Suprapubic skin (tissue), 4 donors: Measurements from ENCODE around the gene FOXN3. TPM values are rescaled to one million over a fixed set of nuclear protein-coding genes. Genes with fewer than 3 reads are reported as not detected.

Experiments used
- DNase-seq, 2 donors: peaks; one replicate each; pipeline ENCODE4 v3.0.0-alpha.2; 2019; ENCODE audit warnings: low spot score in 2 of 2
- H3K27ac ChIP-seq: fragments of 200-600 bp; sonication (generic); one replicate; pipeline ENCODE4 v1.5.1; 2019
- H3K27me3 ChIP-seq: fragments of 200-600 bp; sonication (generic); one replicate; pipeline ENCODE4 v1.5.1; 2019
- H3K36me3 ChIP-seq: fragments of 200-600 bp; sonication (generic); one replicate; pipeline ENCODE4 v1.5.1; 2019
- H3K4me1 ChIP-seq: fragments of 200-600 bp; sonication (generic); one replicate; pipeline ENCODE4 v1.5.1; 2019
- H3K4me3 ChIP-seq: fragments of 200-600 bp; sonication (generic); one replicate; pipeline ENCODE4 v1.5.1; 2019; ENCODE audit warnings: mild to moderate bottlenecking
- H3K9me3 ChIP-seq: fragments of 200-600 bp; sonication (generic); one replicate; pipeline ENCODE4 v1.5.1; 2019
- EP300 ChIP-seq: sonication (generic); formaldehyde crosslinking; IDR thresholded peaks from one replicate; pipeline ENCODE4 v1.6.1; 2017; ENCODE audit warnings: antibody characterized with exemption
- POLR2A ChIP-seq, 2 donors: fragments of 450-650 bp; IDR thresholded peaks; one replicate each; pipeline ENCODE4 v1.6.1; 2017; ENCODE audit warnings: antibody characterized with exemption in 2 of 2, mild to moderate bottlenecking in 2 of 2, moderate library complexity in 2 of 2
- POLR2AphosphoS5 ChIP-seq, 3 donors: sonication (generic); formaldehyde crosslinking; IDR thresholded peaks; one replicate each; pipeline ENCODE4 v1.6.1; 2017; ENCODE audit warnings: antibody characterized with exemption in 3 of 3
- WGBS: methylation state at CpG from one replicate; pipeline ENCODE4 v1.1.5; 2018; 5-methylcytosine and 5-hydroxymethylcytosine counted together
- total RNA-seq, 4 donors: library from RNA; depleted of rRNA; stranded (reverse); fragments of >200 nt; gene quantifications; one replicate each; pipeline ENCODE4 v1.1.0, GENCODE V29; 2016
- TF ChIP-seq, protein P1 (sequence below), 2 donors: fragments of 200-600 bp in 1 of 2; fragments of 450-650 bp in 1 of 2; sonication (generic) in 1 of 2; IDR thresholded peaks; one replicate each; pipeline ENCODE4 v1.5.1; 2016 to 2019; ENCODE audit warnings: antibody characterized with exemption in 2 of 2, mild to moderate bottlenecking in 1 of 2, moderate library complexity in 1 of 2

FOXN3 gene
- total RNA-seq, 4 donors from 2014 or later = 117 to 272 (median 172) TPM

DNA sequence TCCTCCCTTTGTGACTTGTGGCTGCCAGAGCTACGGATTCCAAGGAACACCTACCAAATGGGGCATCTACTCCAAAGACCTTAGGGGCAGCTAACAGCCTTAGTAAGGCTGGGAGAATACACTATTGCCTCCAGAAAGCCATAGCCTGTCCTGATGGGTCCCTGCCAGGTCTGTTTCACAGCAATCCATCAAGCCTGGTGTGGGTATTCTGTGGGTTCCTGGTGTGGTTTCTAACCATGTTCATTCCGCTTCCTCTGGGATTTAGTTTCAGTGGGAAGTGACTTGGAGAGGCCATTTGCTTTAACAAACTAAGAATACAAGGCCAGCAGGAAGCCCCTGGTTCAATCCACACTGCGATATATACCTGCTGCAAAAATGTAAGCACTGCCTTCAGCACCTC, 220.5 kb downstream of the FOXN3 start:
- H3K4me1 ChIP-seq = no peaks in the 10 kb centered on the region
- TF ChIP-seq, protein P1, sequence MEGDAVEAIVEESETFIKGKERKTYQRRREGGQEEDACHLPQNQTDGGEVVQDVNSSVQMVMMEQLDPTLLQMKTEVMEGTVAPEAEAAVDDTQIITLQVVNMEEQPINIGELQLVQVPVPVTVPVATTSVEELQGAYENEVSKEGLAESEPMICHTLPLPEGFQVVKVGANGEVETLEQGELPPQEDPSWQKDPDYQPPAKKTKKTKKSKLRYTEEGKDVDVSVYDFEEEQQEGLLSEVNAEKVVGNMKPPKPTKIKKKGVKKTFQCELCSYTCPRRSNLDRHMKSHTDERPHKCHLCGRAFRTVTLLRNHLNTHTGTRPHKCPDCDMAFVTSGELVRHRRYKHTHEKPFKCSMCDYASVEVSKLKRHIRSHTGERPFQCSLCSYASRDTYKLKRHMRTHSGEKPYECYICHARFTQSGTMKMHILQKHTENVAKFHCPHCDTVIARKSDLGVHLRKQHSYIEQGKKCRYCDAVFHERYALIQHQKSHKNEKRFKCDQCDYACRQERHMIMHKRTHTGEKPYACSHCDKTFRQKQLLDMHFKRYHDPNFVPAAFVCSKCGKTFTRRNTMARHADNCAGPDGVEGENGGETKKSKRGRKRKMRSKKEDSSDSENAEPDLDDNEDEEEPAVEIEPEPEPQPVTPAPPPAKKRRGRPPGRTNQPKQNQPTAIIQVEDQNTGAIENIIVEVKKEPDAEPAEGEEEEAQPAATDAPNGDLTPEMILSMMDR (IDR thresholded peaks at IDR 0.05) = no peak
- no peak for TF ChIP-seq EP300
- no peak for TF ChIP-seq POLR2AphosphoS5 (IDR thresholded peaks at IDR 0.05)
- no peak for TF ChIP-seq POLR2A (IDR thresholded peaks at IDR 0.05)
- WGBS = 81% methylated on average over 3 of the region's 3 CpGs
- H3K9me3 ChIP-seq = no peaks in the 10 kb centered on the region
- no peak for DNase-seq
- peaks cover 4% of the 10 kb centered on the region for H3K36me3 ChIP-seq
- no peak overlapping the region for H3K27ac ChIP-seq
- no peaks in the 10 kb centered on the region for H3K27me3 ChIP-seq
- H3K4me3 ChIP-seq = no peak overlapping the region

GRCh38 chr14:89194376-89194775, 222.7 kb downstream of the FOXN3 start:
- H3K27me3 ChIP-seq = no peaks in the 10 kb centered on the region
- no peaks in the 10 kb centered on the region for H3K4me1 ChIP-seq
- DNase-seq = no peak
- no peaks in the 10 kb centered on the region for H3K9me3 ChIP-seq
- H3K4me3 ChIP-seq = no peak overlapping the region
- no peak overlapping the region for H3K27ac ChIP-seq
- H3K36me3 ChIP-seq = peaks cover 8% of the 10 kb centered on the region
- TF ChIP-seq EP300 = no peak
- no peak for TF ChIP-seq POLR2AphosphoS5 (IDR thresholded peaks at IDR 0.05)
- no peak for TF ChIP-seq POLR2A (IDR thresholded peaks at IDR 0.05)
- TF ChIP-seq, protein P1 (IDR thresholded peaks at IDR 0.05) = no peak
- WGBS = 74% methylated on average over 1 of the region's 1 CpG

DNA sequence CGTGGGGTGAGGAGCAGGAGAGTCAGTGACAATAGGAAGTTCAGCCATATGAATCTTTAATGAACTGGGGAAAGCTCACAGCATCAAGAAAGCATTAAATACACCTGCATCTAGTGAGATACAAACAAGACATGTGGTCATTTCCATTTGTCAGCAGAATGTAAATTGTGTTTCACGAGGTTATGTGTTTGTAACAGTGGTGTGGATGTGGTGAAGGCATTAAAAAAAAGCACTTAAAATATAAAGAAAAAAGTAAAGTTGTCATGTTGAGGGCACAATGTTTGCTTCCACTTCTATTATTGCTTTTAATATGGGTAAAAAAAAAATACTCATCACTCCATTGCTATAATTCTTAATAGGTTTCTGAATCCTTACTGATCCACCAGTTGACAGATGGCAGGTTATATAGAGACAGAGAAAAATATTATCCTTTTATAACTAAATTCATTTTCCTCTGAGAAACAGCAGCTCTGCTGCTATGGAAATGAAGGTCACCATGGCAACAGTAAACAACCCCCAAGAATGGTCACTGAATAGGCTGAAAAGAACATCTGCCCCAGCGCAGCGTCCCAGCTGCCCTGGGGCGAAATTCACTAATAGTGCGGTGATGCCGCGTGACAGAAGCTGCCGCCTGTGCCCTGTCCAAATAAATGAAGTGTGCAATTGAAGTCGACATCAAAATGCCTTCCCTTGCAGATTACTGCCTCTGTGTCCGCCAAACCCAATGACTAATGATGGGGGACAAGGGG, 226.1 kb downstream of the FOXN3 start:
- Histone ChIP-seq H3K4me1 (peaks cover 26% of the 10 kb centered on the region), H3K9me3 (no peaks in the 10 kb centered on the region), H3K36me3 (peaks cover 4% of the 10 kb centered on the region), H3K27me3 (no peaks in the 10 kb centered on the region), H3K27ac (no peak overlapping the region), H3K4me3 (no peak overlapping the region)
- TF ChIP-seq EP300 (no peak), POLR2AphosphoS5 (IDR thresholded peaks at IDR 0.05) (no peak), POLR2A (IDR thresholded peaks at IDR 0.05) (no peak)
- TF ChIP-seq, protein P1 (IDR thresholded peaks at IDR 0.05) = no peak
- 85% methylated on average over 11 of the region's 11 CpGs for WGBS
- DNase-seq = no peak

DNA sequence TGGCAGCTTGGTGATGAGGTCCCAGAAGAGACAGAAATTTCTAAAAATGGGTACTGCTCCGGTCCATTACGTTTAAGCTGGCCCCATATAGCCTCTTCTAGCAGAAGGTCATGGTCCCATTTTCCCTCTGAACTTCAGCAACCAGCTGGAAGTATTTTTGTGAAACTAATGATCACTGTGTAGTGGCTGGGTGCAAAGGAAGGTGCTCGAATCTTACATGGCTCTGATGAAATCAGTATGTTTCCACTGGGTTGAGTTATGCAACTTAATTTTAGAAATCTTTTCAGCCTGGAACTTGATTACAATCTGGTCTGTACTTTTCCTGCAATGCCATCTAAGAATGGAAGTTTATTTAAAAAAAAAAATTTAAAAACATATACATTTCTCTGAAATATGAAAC, 228.5 kb downstream of the FOXN3 start:
- Histone ChIP-seq H3K27me3 (no peaks in the 10 kb centered on the region), H3K4me3 (no peak overlapping the region), H3K36me3 (peaks cover 4% of the 10 kb centered on the region), H3K9me3 (no peaks in the 10 kb centered on the region), H3K27ac (no peak overlapping the region), H3K4me1 (peaks cover 43% of the 10 kb centered on the region)
- WGBS = 85% methylated on average over 3 of the region's 3 CpGs
- TF ChIP-seq POLR2A (IDR thresholded peaks at IDR 0.05) (no peak), POLR2AphosphoS5 (IDR thresholded peaks at IDR 0.05) (no peak), EP300 (no peak)
- TF ChIP-seq, protein P1 (IDR thresholded peaks at IDR 0.05) = no peak
- no peak for DNase-seq

DNA sequence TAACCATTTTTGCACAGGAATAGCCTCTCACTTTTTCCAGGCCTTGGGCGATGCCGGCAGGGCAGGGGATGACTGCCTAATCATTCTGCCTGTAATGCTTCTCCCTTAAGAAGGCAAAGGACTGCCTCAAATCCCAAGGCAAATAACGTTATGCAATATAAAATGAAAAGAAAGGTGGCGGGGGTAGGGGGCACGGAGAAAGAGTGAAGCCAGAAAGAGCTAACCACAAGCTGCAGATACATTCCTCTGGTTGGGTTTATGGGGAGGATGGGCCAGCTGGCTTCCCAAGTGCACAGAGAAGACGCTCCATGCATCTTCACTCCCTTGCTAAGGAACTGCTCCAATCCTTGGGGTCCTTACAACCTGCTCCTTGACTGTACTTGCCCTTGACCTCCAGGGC, 229.5 kb downstream of the FOXN3 start:
- 84% methylated on average over 6 of the region's 6 CpGs for WGBS

More for the DNA sequence above, 229.5 kb downstream of the FOXN3 start:
- no peak for DNase-seq
- Histone ChIP-seq H3K36me3 (peaks cover 4% of the 10 kb centered on the region), H3K9me3 (no peaks in the 10 kb centered on the region), H3K4me3 (no peak overlapping the region), H3K27me3 (no peaks in the 10 kb centered on the region), H3K4me1 (peaks cover 43% of the 10 kb centered on the region), H3K27ac (peak overlapping the region; percentile 79)
- no peak for TF ChIP-seq POLR2A (IDR thresholded peaks at IDR 0.05)
- no peak for TF ChIP-seq EP300
- TF ChIP-seq, protein P1 (IDR thresholded peaks at IDR 0.05) = no peak
- TF ChIP-seq POLR2AphosphoS5 (IDR thresholded peaks at IDR 0.05) = no peak
